OCI-LY3 (cell line): ENCODE data around the gene EPHA6.

Source experiments
- H2AFZ ChIP-seq: fragments of 200-600, 300-600 bp; shearing (Covaris generic); 2 replicates; pipeline ENCODE4 v1.6.0; 2014; ENCODE audit warnings: antibody characterized with exemption, low read depth, low read length
- H3K27ac ChIP-seq: fragments of 200-600, 300-600 bp; sonication (generic); 2 replicates; pipeline ENCODE4 v1.5.1; 2014; ENCODE audit warnings: mild to moderate bottlenecking, low read length, moderate library complexity, mixed read lengths
- H3K27me3 ChIP-seq: fragments of 200-600, 300-600 bp; sonication (generic); 2 replicates; pipeline ENCODE4 v1.6.1; 2014; ENCODE audit warnings: low read depth, low read length, mixed read lengths
- H3K36me3 ChIP-seq: fragments of 200-600, 300-600 bp; sonication (generic); replicated peaks from 2 replicates; pipeline ENCODE3; 2014; ENCODE audit warnings: low read depth, low read length, mixed read lengths
- H3K4me1 ChIP-seq: fragments of 300-600, 200-600 bp; sonication (generic); 2 replicates; pipeline ENCODE4 v1.6.1; 2014; ENCODE audit warnings: low read length, mixed read lengths
- H3K4me2 ChIP-seq: fragments of 200-600, 300-600 bp; sonication (generic); 2 replicates; pipeline ENCODE4 v1.6.1; 2014; ENCODE audit warnings: low read length, mixed read lengths
- H3K4me3 ChIP-seq: fragments of 300-600, 200-600 bp; sonication (generic); 2 replicates; pipeline ENCODE4 v1.5.1; 2014; ENCODE audit warnings: antibody characterized with exemption, mild to moderate bottlenecking, low read length, moderate library complexity
- H3K79me2 ChIP-seq: fragments of 300-600, 200-600 bp; shearing (Covaris generic); 2 replicates; pipeline ENCODE4 v1.6.1; 2014; ENCODE audit warnings: mild to moderate bottlenecking, low read length, mixed read lengths
- H3K9ac ChIP-seq: fragments of 300-600, 200-600 bp; shearing (Covaris generic); 2 replicates; pipeline ENCODE4 v1.6.0; 2014; ENCODE audit warnings: mild to moderate bottlenecking, low read length, moderate library complexity
- H3K9me3 ChIP-seq: fragments of 200-600, 300-600 bp; shearing (Covaris generic); 2 replicates; pipeline ENCODE4 v1.6.1; 2014; ENCODE audit warnings: low read length, mixed read lengths; ENCODE audit not compliant: insufficient read depth
- H4K20me1 ChIP-seq: fragments of 200-600, 300-600 bp; sonication (generic); 2 replicates; pipeline ENCODE4 v1.6.1; 2016; ENCODE audit warnings: low read length, mixed read lengths; ENCODE audit not compliant: insufficient read depth
- EZH2phosphoT487 ChIP-seq: fragments of 200-600 bp; shearing (Covaris generic); IDR thresholded peaks from 2 replicates; pipeline ENCODE4 v1.6.1; 2018; ENCODE audit warnings: antibody characterized with exemption, mixed run types, low read depth
- TF ChIP-seq, protein P1 (sequence below): fragments of 200-600, 300-600 bp; sonication (generic); IDR thresholded peaks from 2 replicates; pipeline ENCODE4 v1.5.1; 2014; ENCODE audit warnings: antibody characterized with exemption, low read length, low read depth

Gene EPHA6

DNA sequence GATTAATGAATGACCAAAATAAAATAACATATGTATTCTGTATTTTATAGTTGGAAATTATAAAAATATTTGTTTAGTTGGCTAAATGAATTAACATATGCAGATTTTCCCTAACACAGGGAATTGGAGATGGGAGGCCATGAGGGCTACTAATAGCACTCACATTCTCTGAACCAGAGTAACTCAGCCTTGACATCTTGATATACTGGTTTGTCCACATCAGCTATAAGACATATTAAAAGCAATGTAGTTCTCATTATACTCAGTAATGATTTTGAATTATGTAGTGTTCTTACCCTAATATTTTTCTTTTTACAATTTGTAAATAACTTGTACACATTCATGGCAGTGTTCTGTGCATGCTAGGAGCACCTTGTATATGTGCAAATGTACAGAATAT, 255.9 kb downstream of the EPHA6 start:
- Histone ChIP-seq H3K27ac (no peak overlapping the region), H3K27me3 (no peaks in the 10 kb centered on the region), H3K9me3 (no peaks in the 10 kb centered on the region), H4K20me1 (no peaks in the 10 kb centered on the region), H2AFZ (no peak overlapping the region), H3K9ac (no peak overlapping the region), H3K36me3 (no peaks in the 10 kb centered on the region), H3K79me2 (no peaks in the 10 kb centered on the region), H3K4me3 (no peak overlapping the region), H3K4me1 (no peaks in the 10 kb centered on the region), H3K4me2 (no peak overlapping the region)
- no peak for TF ChIP-seq EZH2phosphoT487
- TF ChIP-seq, protein P1, sequence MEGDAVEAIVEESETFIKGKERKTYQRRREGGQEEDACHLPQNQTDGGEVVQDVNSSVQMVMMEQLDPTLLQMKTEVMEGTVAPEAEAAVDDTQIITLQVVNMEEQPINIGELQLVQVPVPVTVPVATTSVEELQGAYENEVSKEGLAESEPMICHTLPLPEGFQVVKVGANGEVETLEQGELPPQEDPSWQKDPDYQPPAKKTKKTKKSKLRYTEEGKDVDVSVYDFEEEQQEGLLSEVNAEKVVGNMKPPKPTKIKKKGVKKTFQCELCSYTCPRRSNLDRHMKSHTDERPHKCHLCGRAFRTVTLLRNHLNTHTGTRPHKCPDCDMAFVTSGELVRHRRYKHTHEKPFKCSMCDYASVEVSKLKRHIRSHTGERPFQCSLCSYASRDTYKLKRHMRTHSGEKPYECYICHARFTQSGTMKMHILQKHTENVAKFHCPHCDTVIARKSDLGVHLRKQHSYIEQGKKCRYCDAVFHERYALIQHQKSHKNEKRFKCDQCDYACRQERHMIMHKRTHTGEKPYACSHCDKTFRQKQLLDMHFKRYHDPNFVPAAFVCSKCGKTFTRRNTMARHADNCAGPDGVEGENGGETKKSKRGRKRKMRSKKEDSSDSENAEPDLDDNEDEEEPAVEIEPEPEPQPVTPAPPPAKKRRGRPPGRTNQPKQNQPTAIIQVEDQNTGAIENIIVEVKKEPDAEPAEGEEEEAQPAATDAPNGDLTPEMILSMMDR: no peak

DNA sequence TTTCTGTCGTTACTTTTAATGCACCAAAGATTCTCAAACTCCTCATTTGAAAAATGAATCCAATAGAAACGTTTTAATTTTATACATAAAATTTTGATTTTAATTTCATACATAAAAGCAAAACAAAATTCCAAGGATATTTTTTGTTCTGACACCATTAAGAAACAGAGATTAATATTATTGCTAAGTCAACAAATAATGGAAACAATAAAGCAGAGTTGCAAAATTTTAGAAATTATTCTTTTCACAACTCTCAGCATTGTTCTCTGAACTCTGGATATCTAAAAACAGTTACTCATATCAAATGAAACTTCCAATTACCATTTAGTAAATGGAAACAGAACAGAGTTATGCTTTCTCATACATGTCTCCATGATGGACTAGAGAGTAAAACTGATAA, 260.2 kb downstream of the EPHA6 start:
- Histone ChIP-seq H3K36me3 (no peaks in the 10 kb centered on the region), H3K4me3 (no peak overlapping the region), H3K27me3 (no peaks in the 10 kb centered on the region), H4K20me1 (no peaks in the 10 kb centered on the region), H3K27ac (no peak overlapping the region), H3K4me2 (no peak overlapping the region), H3K4me1 (no peaks in the 10 kb centered on the region), H3K9ac (no peak overlapping the region), H2AFZ (no peak overlapping the region), H3K9me3 (no peaks in the 10 kb centered on the region), H3K79me2 (no peaks in the 10 kb centered on the region)
- TF ChIP-seq EZH2phosphoT487: no peak
- TF ChIP-seq, protein P1: no peak

DNA sequence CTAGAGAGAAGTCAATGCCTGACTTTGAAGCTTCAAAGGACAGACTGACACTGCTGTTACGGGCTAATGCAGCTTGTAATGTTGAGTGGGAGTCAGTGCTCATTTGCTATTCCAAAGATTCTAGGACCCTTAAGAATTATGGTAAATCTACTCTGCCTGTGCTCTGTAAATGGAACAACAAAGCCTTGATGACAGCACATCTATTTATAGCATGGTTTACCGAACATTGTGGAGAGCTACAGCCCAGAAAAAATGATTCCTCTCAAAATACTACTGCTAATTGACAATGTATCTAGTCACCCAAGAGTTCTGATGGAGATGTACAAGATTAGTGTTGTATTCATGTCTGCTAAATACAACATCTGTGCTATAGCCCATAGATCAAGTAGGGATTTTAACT, 262.3 kb downstream of the EPHA6 start:
- no peak overlapping the region for H3K4me3 ChIP-seq
- no peaks in the 10 kb centered on the region for H3K79me2 ChIP-seq
- no peak overlapping the region for H3K4me2 ChIP-seq
- no peaks in the 10 kb centered on the region for H3K9me3 ChIP-seq
- H3K27me3 ChIP-seq: no peaks in the 10 kb centered on the region
- H3K27ac ChIP-seq: no peak overlapping the region
- H3K9ac ChIP-seq: no peak overlapping the region
- H4K20me1 ChIP-seq: no peaks in the 10 kb centered on the region
- H3K4me1 ChIP-seq: no peaks in the 10 kb centered on the region
- no peaks in the 10 kb centered on the region for H3K36me3 ChIP-seq
- TF ChIP-seq EZH2phosphoT487: no peak
- TF ChIP-seq, protein P1: no peak
- H2AFZ ChIP-seq: no peak overlapping the region

DNA sequence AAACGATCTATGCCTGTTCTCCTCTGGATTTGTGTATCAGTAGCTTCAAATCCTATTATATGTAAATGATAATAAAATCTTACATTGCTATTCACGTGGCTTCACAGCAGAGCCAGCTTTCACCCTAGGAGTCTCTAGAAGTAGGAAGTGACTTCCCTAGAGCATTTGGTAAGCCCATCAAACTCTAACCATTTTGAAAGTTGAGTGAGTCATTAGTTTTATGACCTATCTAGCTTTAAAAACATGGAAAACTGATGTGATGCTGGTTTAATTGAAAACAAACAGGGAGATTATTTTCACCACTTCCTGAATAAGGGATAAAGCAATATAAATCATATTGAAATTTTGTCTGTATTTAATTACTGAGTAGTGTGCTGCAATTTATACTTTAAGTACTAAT, 275.2 kb downstream of the EPHA6 start:
- Histone ChIP-seq H4K20me1 (no peaks in the 10 kb centered on the region), H3K4me2 (no peak overlapping the region), H3K36me3 (no peaks in the 10 kb centered on the region), H3K9me3 (no peaks in the 10 kb centered on the region), H3K4me1 (no peaks in the 10 kb centered on the region), H3K27me3 (no peaks in the 10 kb centered on the region), H3K27ac (no peak overlapping the region), H2AFZ (no peak overlapping the region), H3K79me2 (no peaks in the 10 kb centered on the region), H3K9ac (no peak overlapping the region), H3K4me3 (no peak overlapping the region)
- TF ChIP-seq, protein P1: no peak
- no peak for TF ChIP-seq EZH2phosphoT487
